HG03280 (cell line): Measurements from ENCODE around the gene SLC6A6.
A peak's percentile ranks its signal among the peaks of the same experiment; 100 is the strongest.

Experiments
- ATAC-seq: cut with Tn5 transposase; IDR thresholded peaks from one replicate; pipeline ENCODE4 v1.9.1; 2021; ENCODE audit warnings: mild to moderate bottlenecking, moderate library complexity; ENCODE audit not compliant: unreplicated experiment

Gene SLC6A6

GRCh38 chr3:14415501-14415900 is 13.1 kb downstream of the SLC6A6 start:
- no peak for ATAC-seq

- no peak for ATAC-seq
These were observed 14.0 kb downstream of the SLC6A6 start for GRCh38 chr3:14416453-14416852.

GRCh38 chr3:14418296-14419250 is 16.2 kb downstream of the SLC6A6 start:
- no peak for ATAC-seq

DNA sequence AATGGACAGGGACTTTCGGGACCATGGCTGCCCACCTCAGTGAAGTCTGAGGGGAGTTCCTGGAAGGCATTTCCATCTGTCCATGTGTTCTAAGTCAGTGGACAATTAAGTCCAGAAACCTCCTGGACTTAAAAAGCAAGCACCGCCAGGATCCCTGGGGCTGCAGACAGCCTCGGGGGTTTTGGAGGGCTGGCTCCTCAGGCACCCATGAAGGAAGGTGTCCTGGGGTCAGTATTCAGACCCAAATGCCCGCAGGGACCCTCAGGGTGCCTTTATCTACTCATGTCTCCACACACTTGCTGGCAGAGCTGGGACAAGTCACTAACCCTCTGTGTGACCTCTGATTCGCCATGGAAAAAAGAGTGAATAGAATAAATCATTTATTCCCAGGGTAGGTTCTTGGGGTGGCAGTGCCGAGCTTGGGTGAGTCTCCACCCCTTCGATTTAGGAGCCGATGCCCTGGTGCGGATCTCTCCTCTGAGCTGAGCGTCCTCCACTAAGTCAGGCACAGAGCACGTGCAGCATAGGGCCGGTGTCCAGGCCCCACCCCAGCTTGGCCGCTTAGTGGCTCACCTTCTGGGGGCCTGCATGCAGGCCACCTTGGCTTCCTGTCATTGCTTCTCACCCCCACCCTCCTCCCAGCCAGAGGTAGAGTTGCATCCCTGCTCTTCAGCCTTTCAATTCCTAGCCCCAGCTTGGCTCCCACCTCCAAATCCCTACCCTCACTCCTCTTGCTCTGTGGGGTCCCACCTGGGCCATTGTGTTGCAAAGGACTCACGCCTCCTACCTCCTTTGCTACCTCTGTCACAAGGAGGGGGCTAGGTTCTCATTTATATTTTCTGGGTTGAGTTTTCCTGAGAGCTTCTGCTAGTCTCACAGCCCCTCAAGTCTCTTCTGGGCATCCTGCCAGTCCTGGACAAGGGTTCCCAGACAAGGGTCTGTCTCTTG is 19.9 kb downstream of the SLC6A6 start:
- ATAC-seq, result no peak

GRCh38 chr3:14423197-14423743 is 20.9 kb downstream of the SLC6A6 start:
- ATAC-seq, result no peak

- ATAC-seq, result no peak
These were observed 21.6 kb downstream of the SLC6A6 start for GRCh38 chr3:14423963-14424362.

- no peak for ATAC-seq
These were observed 22.5 kb downstream of the SLC6A6 start for GRCh38 chr3:14424711-14425580.

DNA sequence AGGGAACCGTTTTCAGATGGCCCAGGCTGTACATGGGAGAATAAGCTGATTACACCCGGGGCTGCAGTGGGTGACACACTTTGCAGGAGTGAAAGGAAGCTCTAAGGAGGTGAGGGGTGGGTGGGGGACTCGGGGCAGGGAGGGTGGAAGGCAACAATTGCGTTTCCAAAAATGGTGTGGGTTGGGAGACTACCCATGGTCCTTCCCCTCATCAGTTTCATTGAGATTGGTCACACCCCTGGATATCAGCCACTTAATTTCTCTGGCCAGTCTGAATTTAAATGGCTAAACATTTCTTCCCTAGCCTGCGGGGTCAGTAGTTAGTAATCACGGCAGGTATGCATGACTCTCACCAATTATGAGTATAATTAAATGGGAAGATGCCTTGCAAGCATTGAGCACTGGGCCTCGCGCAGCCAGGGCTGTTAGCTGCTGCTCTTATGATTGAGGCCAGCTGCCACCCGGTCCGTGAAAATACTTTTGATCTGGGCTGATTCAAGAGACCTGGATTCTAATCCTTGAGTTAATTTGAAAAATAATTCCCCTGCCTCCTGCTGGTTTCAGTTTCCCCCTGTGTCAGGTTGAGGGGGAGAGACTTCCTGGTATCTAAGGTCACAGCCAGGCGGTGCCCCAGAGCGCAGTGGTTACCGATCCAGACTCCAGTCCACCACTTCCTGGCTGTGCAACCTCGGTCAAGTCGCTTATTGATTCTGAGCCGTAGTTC is 23.3 kb downstream of the SLC6A6 start:
- peak; percentile 44 for ATAC-seq

- peak; percentile 17 for ATAC-seq
These were observed 23.9 kb downstream of the SLC6A6 start for GRCh38 chr3:14426305-14426620.

GRCh38 chr3:14428087-14429033 is 26.0 kb downstream of the SLC6A6 start:
- no peak for ATAC-seq

- ATAC-seq, result no peak
These were observed 26.8 kb downstream of the SLC6A6 start for GRCh38 chr3:14429237-14429636.

- no peak for ATAC-seq
These were observed 27.2 kb downstream of the SLC6A6 start for GRCh38 chr3:14429640-14430039.

DNA sequence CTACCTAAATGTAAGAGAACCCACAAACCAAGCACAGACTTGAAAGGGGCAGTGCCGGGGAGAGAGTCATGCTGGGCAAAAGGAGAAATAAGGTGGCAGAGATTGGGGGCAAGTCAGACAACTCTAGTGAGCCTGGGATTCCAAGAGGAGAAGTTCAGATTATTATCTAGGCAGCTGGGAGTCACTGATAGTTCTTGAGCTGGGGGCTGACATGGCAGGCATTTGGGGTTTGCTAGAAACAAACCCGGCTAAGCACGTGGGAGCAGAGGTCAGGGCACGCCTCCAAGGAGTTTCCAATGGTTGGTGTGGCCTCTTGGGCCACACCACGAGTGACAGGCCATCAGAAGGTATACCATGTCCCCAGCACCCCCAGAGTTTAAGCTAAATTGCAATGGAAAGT is 27.6 kb downstream of the SLC6A6 start:
- ATAC-seq, result no peak

GRCh38 chr3:14430706-14431451 is 28.5 kb downstream of the SLC6A6 start:
- ATAC-seq, result no peak

GRCh38 chr3:14431452-14431916 is 29.1 kb downstream of the SLC6A6 start:
- peak; percentile 31 for ATAC-seq

GRCh38 chr3:14431917-14432834 is 29.8 kb downstream of the SLC6A6 start:
- ATAC-seq, result peak; percentile 82

DNA sequence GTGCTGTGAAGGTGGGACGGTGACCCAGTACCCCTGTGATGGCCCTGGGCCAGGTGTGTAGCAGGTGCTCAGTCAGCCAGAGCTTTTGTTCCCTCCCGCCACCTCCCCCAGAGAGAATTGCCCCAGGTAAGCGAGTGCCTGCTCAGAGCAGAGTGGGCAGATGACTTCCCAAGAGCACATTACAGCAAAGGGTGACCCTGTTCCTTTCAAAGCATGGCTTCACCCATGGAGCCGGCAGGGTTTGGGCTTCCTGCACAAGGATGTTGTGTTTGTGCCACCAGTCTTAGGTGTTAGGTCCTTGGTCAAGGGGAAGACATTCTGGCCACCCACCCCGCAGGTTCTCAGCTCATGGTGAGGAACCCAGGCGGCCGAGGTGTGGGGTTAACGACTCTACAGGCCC is 30.7 kb downstream of the SLC6A6 start:
- ATAC-seq, result no peak
